HG03175 (cell line): ENCODE measurements around the gene PLD3.
A peak's percentile ranks its signal among the peaks of the same experiment; 100 is the strongest.
"Not testable (repeated sequence)": the region's sequence is repeated elsewhere in the genome, so short reads cannot be mapped to it uniquely, and the experiment has no call there.

Experiments used
- ATAC-seq: cut with Tn5 transposase; IDR thresholded peaks from one replicate; pipeline ENCODE4 v1.9.1; 2021; ENCODE audit warnings: mild to moderate bottlenecking, moderate library complexity; ENCODE audit not compliant: unreplicated experiment

Gene PLD3

GRCh38 chr19:40387155-40387554 lies 38.7 kb downstream of the PLD3 start:
- no peak for ATAC-seq

GRCh38 chr19:40388481-40388880 lies 40.0 kb downstream of the PLD3 start:
- ATAC-seq = no peak

- ATAC-seq = no peak
Observed at GRCh38 chr19:40389404-40390083, 41.0 kb downstream of the PLD3 start.

DNA sequence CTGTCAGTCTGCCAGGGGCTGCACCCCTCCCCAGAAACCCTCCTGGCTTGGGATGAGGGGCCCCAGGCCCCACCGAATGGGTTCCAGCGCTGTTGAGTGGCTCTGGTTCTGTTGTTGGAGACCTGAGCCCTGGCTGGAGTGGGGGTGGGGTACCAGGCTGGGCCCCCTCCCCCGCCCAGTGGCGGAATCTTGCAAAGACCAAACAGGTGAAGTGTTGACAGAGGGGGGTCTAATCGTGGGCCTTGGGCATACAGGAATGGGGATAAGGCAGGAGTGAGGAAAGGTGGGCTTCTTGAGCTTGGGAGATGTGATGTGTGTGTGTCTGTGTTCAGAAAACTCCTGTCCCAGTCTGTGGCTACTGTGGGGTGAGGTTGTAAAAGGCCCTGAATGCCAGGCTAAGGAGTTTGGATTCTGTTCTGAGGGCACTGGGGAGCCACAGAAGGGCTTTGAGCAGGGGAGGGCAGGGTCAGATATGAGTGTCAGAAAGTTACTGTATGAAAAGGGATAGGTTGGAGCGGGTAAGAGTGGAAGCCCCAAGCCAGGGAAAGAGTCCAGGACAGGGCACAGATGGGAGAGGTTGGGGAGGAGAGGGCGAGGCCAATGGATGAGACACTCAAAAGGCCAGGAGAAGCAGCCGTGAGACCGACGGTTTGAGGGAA lies 41.7 kb downstream of the PLD3 start, which contains the start of gene HIPK4:
HIPK4 (minus strand) TSS at position 98 of the 659 bp plus-strand sequence. CDS start 279 bp downstream, outside the sequence.
- no peak for ATAC-seq

DNA sequence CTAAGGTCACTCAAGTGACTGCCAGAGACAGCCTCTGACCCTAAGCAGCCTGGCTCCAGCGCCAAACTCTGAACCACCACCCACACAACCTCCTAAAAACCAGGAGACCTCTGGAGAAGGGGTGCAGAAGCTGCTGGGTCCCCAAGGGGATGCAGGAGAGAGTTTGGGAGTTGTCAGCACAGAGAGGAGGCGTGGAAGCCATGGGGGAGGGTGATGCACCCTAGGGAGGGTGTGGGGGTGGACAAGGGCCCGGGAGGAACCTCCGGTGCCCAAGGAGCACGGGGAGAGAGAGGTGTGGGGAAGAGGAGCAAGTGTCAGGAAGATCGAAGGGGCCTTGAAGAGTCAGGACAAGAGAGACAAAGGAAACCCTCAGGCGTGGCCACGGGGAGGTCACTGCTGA lies 43.6 kb downstream of the PLD3 start:
- ATAC-seq = no peak

DNA sequence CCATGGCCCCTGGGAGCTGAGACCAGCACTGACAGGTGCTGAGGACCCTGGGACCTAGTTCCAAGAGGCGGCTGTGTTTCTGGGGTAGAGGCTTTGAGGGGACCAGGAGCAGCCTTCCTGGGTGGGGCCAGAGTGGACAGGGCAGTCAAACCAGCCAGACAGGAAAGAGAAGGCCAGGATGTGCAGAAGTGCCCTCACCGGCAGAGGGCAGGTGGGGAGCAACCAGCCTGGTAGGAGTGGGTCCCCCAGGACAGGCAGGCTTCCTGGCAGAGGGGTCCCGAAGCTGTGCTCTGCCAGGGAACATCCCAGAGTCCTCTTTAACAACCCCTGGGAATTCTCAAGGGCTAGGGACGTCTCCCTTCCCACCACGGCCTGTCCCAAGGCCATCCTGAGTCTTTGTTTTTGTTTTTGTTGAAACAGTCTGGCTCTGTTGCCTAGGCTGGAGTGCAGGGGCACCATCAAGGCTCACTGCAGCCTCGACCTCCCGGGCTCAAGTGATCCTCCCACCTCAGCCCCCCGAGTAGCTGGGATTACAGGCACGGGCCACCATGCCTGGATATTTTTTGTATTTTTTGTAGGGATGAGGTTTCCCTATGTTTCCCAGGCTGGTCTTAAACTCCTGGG lies 44.5 kb downstream of the PLD3 start:
- ATAC-seq = no peak

GRCh38 chr19:40393894-40394815 lies 45.7 kb downstream of the PLD3 start:
- ATAC-seq = no peak

GRCh38 chr19:40394816-40395210 lies 46.3 kb downstream of the PLD3 start:
- ATAC-seq = no peak

DNA sequence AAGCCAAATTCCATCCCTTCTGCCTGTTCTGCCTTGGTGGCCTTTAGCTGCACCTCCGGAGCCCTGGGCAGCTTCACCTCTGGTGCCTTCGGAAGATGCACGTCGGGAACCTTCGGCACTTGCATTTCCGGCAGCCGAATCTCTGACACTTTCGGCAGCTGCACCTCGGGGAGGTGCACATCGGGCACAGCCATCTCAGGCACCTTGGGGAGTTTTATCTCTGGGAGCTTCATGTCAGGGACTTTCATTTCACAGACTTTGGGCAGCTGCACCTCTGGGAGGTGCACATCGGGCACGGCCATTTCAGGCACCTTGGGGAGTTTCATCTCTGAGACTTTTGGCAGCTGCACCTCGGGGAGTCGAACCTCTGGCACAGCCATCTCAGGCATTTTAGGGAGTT lies 47.5 kb downstream of the PLD3 start:
- no peak for ATAC-seq

- no peak for ATAC-seq
Observed at GRCh38 chr19:40396886-40397567, 48.5 kb downstream of the PLD3 start.

GRCh38 chr19:40397568-40397906 lies 49.0 kb downstream of the PLD3 start:
- ATAC-seq = no peak

DNA sequence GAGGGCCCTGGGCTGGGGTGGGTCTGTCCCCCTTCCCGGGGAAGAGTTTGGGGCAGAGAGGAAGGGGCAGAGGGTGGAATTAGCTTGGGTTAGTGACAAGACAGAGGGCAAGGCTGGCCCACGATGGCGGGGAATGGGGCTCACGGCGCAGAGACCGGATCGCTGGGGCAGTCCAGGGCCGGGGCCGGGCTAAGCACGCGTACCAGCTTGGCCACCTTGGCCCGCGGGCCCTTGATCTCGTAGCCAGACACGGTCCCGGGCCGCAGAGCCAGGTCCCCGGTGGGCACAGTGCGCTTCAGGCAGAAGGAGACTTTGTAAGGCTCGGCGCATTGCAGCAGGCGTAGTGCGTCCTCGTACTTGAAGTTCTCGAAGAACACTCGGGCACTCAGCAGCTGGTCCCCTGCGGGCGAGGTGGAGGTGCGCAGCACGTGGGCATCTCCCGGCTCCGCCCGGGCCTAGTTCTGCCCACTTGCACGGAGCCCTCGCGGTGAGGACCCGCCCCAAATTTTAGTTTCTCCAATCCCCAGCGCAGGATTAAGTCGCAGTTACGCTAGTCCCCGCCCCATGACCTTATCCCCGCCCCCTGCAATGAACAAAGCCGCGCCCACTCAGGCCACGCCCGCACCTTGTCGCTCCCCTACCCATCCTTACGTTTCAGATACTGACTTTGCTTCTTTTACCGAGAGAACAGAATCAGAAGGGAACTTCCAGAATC lies 50.1 kb downstream of the PLD3 start:
- no peak for ATAC-seq

DNA sequence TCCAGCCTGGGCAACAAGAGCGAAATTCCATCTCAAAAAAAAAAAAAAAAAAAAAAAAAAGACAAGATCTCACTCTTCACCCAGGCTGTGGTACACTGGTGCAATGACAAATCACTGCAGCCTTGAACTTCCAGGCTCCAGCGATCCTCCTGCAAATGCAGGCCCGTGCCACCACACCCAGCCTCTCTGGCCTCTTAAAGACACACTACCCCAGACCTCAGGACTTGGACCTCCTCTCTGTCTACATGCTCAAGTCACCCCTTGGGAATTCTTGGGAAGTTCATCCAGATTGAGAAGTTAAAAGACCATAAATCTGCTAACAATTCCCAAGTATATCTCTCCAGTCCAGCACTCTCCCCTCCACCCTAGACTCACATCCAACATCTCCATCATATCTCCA lies 52.1 kb downstream of the PLD3 start:
- no peak for ATAC-seq

- ATAC-seq = peak; percentile 67
Observed at GRCh38 chr19:40403262-40403984, 54.9 kb downstream of the PLD3 start.

GRCh38 chr19:40407714-40408597 lies 59.5 kb downstream of the PLD3 start:
- no peak for ATAC-seq

- ATAC-seq = not testable (repeated sequence)
Observed at GRCh38 chr19:40408598-40408925, 60.1 kb downstream of the PLD3 start.

- no peak for ATAC-seq
Observed at GRCh38 chr19:40410030-40410389, 61.5 kb downstream of the PLD3 start.

DNA sequence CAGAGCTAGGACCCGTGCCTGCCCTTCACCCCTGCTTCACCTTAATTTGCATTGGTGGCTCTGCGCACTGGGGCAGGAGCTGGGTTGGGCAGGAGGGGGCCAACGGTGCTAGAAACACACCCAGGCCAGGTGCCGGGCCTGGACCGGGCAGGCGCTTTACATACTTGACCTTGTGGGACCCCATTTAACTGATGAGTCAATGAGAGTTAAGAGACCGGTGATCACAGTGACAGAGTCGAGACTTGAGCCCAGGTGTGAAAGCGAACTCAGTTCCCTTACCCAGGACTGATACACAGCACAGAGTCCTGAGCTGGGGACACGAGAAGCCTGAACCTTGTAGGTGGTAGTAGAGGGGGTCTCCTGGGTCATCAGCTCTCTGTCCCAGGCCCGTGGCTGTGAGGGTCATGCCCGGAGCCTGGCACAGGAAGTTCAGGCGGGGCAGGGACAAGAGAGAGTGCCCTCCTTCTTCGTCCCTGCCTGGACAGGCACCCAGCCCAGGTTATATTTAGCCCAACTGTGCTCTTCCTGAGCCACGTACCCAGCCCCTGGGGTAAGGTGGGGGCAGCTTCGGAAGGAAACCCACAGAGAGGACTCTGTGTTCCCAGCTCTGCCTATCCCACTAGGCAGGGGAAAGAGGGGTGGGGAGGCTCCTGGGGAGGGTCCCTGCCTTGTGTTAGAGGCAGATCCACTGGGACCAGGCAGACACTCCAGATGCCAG lies 62.8 kb downstream of the PLD3 start:
- ATAC-seq = no peak
